ENCODE data around the gene DNA2.
A peak's percentile ranks its signal among the peaks of the same experiment; 100 is the strongest.

Gene DNA2

DNA sequence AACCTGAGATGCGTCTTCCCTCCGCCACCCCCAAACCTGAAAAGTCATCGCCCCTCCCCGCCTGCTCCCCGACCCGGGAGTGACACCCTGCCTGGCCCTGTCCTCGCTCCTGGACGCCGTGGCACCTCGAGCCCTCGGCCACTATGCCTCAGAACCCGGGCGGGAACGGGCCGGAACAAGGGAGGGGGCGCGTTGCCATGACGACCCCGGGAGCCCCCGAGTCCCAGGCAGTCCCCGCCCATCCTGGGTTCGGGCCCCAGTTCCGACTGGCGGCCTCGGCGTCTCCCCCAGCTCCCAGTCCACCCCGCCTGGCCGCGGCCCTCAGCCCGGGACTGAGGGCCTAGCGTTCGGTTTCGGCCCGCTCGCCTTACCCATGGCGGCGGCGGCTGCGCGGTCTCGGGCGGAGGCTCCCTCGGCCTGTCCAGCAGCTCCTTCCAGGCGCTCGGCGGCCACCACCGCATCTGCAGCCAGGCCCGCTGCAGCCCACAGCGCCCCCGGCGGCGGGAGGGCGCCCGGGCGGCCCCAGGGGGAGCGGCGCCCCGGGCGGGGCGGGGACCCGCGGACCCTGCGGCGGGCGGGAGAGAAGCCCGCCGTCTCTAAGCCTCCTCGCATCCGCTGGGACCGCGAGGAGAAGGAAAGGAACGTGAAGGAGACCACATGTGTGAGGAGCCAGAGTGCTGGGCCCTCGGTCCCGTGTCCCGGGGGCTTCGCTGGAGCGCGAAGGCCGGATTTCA is 64.8 kb downstream of the DNA2 start, which contains the start of gene RUFY2:
Gene RUFY2 (minus strand): TSS at position 463 of the 734 bp plus-strand sequence. CDS start 88 bp downstream, at position 375.
- H3K9me3 Mint-ChIP-seq: no peaks in the 10 kb centered on the region
- H3K27ac Mint-ChIP-seq: peak within 1 kb of the TSS; percentile 96 to 98
- peak within 1 kb of the TSS; percentile 93 to 98 for H3K4me3 Mint-ChIP-seq
- no peaks in the 10 kb centered on the region for H3K27me3 Mint-ChIP-seq
- peak; percentile 82 to 89 for DNase-seq
- H3K4me1 Mint-ChIP-seq: peaks cover 23% of the 10 kb centered on the region
- peak; percentile 96 for ATAC-seq

GRCh38 chr10:68406111-68406814 is 65.5 kb downstream of the DNA2 start:
- DNase-seq: peak in 1 of 2 donors; percentile 47
- H3K9me3 Mint-ChIP-seq: no peaks in the 10 kb centered on the region
- H3K4me3 Mint-ChIP-seq: peak overlapping the region; percentile 93 to 98
- peaks cover 23% of the 10 kb centered on the region for H3K4me1 Mint-ChIP-seq
- ATAC-seq: peak; percentile 52
- H3K27me3 Mint-ChIP-seq: no peaks in the 10 kb centered on the region
- peak overlapping the region; percentile 96 to 98 for H3K27ac Mint-ChIP-seq

GRCh38 chr10:68403701-68404100 is 68.1 kb downstream of the DNA2 start:
- Mint-ChIP-seq H3K4me1 (peaks cover 23% of the 10 kb centered on the region), H3K4me3 (no peak overlapping the region), H3K27me3 (no peaks in the 10 kb centered on the region), H3K27ac (no peak overlapping the region), H3K9me3 (no peaks in the 10 kb centered on the region)
- DNase-seq (no peak), ATAC-seq (no peak)

GRCh38 chr10:68402276-68402675 is 69.5 kb downstream of the DNA2 start:
- H3K4me1 Mint-ChIP-seq: peaks cover 15% of the 10 kb centered on the region
- no peaks in the 10 kb centered on the region for H3K27me3 Mint-ChIP-seq
- ATAC-seq (no peak), DNase-seq (no peak)
- H3K27ac Mint-ChIP-seq: no peak overlapping the region
- no peaks in the 10 kb centered on the region for H3K9me3 Mint-ChIP-seq
- H3K4me3 Mint-ChIP-seq: no peak overlapping the region

DNA sequence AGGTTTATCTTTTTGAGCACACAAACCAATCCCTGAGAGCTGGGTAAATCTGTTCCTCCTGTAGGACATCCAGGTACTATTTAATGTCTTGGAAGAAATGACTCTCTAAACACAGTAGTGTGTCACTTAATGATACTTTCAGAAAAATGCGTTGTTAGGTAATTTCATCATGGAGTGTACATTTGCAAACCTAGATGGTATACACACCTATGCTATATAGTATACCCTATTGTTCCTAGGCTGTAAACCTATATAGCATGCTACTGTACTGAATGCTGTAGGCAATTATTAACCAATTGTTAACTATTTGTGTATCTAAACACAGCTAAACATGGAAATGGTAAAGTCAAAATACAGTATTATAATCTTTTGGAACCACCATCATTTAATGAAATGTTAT is 74.8 kb downstream of the DNA2 start:
- H3K4me1 Mint-ChIP-seq: no peaks in the 10 kb centered on the region
- no peak overlapping the region for H3K27ac Mint-ChIP-seq
- H3K27me3 Mint-ChIP-seq: no peaks in the 10 kb centered on the region
- ATAC-seq (no peak), DNase-seq (no peak)
- H3K9me3 Mint-ChIP-seq: no peaks in the 10 kb centered on the region
- H3K4me3 Mint-ChIP-seq: no peak overlapping the region

DNA sequence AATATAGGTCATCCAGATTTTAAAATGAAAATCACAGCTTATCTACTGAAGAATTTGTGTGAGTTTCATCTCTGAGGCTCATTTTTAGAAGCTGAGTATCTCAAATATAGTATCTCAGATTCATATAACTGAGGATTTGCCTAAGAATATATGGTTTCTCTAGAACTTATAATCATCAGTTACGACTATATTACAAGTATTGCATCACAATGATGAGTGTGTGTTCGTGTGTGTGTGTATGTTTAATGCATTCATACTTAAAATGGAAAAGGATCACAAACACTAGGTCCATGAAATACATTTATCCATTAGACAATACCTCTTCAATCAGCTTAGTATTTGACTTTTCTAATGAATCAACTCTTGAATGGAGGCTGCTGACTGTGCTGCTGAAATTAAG is 86.0 kb downstream of the DNA2 start:
- Mint-ChIP-seq H3K27ac (peak overlapping the region in 1 of 2 donors; percentile 76), H3K27me3 (no peaks in the 10 kb centered on the region), H3K9me3 (no peaks in the 10 kb centered on the region), H3K4me1 (no peaks in the 10 kb centered on the region), H3K4me3 (no peak overlapping the region)
- no peak for DNase-seq
- no peak for ATAC-seq

DNA sequence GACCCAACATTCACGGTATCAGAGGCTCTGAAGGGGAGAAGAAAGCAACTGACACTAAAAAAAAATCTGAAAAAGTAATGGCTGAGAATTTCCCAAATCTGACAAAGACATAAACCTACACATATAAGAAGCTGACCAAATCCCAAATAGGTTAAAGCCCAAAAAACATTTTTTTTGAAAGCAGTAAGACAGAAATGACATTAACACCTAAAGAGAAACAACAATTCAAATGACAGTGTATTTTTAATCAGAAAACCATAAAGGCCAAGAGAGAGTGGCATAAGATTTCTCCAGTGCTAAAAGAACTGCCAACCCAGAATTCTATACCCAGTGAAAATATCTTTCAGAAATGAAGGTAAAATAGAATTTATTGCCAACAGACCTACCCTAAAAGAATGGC is 100.2 kb downstream of the DNA2 start:
- no peak overlapping the region for H3K4me3 Mint-ChIP-seq
- DNase-seq (no peak), ATAC-seq (no peak)
- no peaks in the 10 kb centered on the region for H3K4me1 Mint-ChIP-seq
- H3K9me3 Mint-ChIP-seq: peaks cover 5 to 14% of the 10 kb centered on the region in 2 donors
- no peaks in the 10 kb centered on the region for H3K27me3 Mint-ChIP-seq
- no peak overlapping the region for H3K27ac Mint-ChIP-seq

GRCh38 chr10:68367121-68367520 is 104.7 kb downstream of the DNA2 start:
- H3K27me3 Mint-ChIP-seq: no peaks in the 10 kb centered on the region
- no peak overlapping the region for H3K27ac Mint-ChIP-seq
- DNase-seq: no peak
- H3K9me3 Mint-ChIP-seq: peaks cover 0 to 7% of the 10 kb centered on the region in 2 donors
- ATAC-seq: no peak
- H3K4me3 Mint-ChIP-seq: no peak overlapping the region
- peaks cover 5% of the 10 kb centered on the region for H3K4me1 Mint-ChIP-seq

- H3K27ac Mint-ChIP-seq: no peak overlapping the region
- no peak overlapping the region for H3K4me3 Mint-ChIP-seq
- H3K9me3 Mint-ChIP-seq: peaks cover 0 to 7% of the 10 kb centered on the region in 2 donors
- no peak for ATAC-seq
- no peaks in the 10 kb centered on the region for H3K27me3 Mint-ChIP-seq
- DNase-seq: no peak
- peaks cover 5% of the 10 kb centered on the region for H3K4me1 Mint-ChIP-seq
These were observed 105.2 kb downstream of the DNA2 start for GRCh38 chr10:68366600-68366999.

- H3K9me3 Mint-ChIP-seq: peaks cover 0 to 5% of the 10 kb centered on the region in 2 donors
- H3K27me3 Mint-ChIP-seq: no peaks in the 10 kb centered on the region
- ATAC-seq: no peak
- H3K27ac Mint-ChIP-seq: no peak overlapping the region
- DNase-seq: no peak
- H3K4me1 Mint-ChIP-seq: peaks cover 5% of the 10 kb centered on the region
- no peak overlapping the region for H3K4me3 Mint-ChIP-seq
These were observed 106.2 kb downstream of the DNA2 start for GRCh38 chr10:68365611-68366010.

- DNase-seq (no peak), ATAC-seq (no peak)
- H3K27ac Mint-ChIP-seq: no peak overlapping the region
- H3K9me3 Mint-ChIP-seq: no peaks in the 10 kb centered on the region
- peaks cover 5% of the 10 kb centered on the region for H3K4me1 Mint-ChIP-seq
- no peaks in the 10 kb centered on the region for H3K27me3 Mint-ChIP-seq
- H3K4me3 Mint-ChIP-seq: no peak overlapping the region
These were observed 107.5 kb downstream of the DNA2 start for GRCh38 chr10:68364101-68364886.
